Measurements from ENCODE around the gene MXD4. TPM values are rescaled to one million over a fixed set of nuclear protein-coding genes. Genes with fewer than 3 reads are reported as not detected.

MXD4 gene
- total RNA-seq, 1 experiment from 2014 or later: 22.0 TPM

DNA sequence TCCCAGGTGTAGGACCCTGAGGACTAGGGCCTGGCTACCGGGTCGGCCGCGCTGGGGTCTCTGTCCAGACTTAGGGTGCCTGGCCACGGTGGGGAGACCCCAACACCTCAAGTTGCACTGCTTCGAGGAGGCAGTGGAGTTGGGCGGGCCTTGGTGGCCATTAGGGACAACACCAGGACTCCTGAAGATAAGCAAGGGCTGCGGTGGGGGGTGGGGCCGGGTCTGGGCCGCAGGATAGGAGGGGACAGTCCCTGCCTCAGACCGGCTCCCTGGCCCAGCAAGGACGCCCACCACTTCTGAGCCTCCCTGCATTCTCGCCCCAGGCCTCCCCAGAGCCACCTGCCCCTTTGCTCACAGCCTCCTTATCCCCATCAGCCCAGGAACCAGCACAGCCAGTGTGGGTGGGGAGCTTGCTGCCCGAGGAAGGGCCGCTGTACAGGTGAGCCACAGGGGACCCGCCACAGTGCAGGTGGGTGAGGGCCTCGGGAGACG, 5.5 kb upstream of the MXD4 start:
- Histone ChIP-seq H4K20me1 (ENCODE audit: insufficient read depth) (no peaks in the 10 kb centered on the region), H3K4me2 (ENCODE audit: low read length) (no peak overlapping the region), H3K79me2 (ENCODE audit: insufficient read depth, low read length) (no peaks in the 10 kb centered on the region), H3K36me3 (ENCODE audit: control insufficient read depth in 1 of 2, insufficient read depth in 2 of 2, low read length in 2 of 2) (no peaks in the 10 kb centered on the region), H3K9me3 (ENCODE audit: control insufficient read depth in 1 of 2, insufficient read depth in 1 of 2, low read depth in 1 of 2, low read length in 2 of 2) (no peaks in the 10 kb centered on the region), H3K9me2 (ENCODE audit: insufficient read depth) (no peaks in the 10 kb centered on the region), H3K27me3 (ENCODE audit: insufficient read depth, low read length) (no peaks in the 10 kb centered on the region), H3K9ac (ENCODE audit: low read length) (no peak overlapping the region), H3K27ac (ENCODE audit: low read depth, low read length) (no peak overlapping the region), H3K4me3 (replicated peaks in 1 of 2; ENCODE audit: low read depth in 1 of 2, low read length in 2 of 2) (no peak overlapping the region), H3K4me1 (ENCODE audit: control insufficient read depth in 1 of 2, insufficient read depth in 2 of 2, low read length in 2 of 2) (peaks cover 4 to 6% of the 10 kb centered on the region in 2 experiments; a peak in 2 of 4 replicates), H2AFZ (ENCODE audit: low read depth, low read length, poor library complexity, severe bottlenecking) (no peak overlapping the region)
- TF ChIP-seq, protein P1, sequence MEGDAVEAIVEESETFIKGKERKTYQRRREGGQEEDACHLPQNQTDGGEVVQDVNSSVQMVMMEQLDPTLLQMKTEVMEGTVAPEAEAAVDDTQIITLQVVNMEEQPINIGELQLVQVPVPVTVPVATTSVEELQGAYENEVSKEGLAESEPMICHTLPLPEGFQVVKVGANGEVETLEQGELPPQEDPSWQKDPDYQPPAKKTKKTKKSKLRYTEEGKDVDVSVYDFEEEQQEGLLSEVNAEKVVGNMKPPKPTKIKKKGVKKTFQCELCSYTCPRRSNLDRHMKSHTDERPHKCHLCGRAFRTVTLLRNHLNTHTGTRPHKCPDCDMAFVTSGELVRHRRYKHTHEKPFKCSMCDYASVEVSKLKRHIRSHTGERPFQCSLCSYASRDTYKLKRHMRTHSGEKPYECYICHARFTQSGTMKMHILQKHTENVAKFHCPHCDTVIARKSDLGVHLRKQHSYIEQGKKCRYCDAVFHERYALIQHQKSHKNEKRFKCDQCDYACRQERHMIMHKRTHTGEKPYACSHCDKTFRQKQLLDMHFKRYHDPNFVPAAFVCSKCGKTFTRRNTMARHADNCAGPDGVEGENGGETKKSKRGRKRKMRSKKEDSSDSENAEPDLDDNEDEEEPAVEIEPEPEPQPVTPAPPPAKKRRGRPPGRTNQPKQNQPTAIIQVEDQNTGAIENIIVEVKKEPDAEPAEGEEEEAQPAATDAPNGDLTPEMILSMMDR (IDR thresholded peaks at IDR 0.05 in 2 of 3, conservative IDR thresholded peaks at IDR 0.05 in 1 of 3; ENCODE audit: borderline replicate concordance in 1 of 3, insufficient read depth in 1 of 3, low read depth in 2 of 3, low read length in 2 of 3): no peak
- TF ChIP-seq YY1 (IDR thresholded peaks at IDR 0.05; ENCODE audit: extremely low read depth, insufficient replicate concordance, low read depth, low read length) (no peak), TCF7L2 (IDR thresholded peaks at IDR 0.05; ENCODE audit: borderline replicate concordance, extremely low read depth, insufficient read depth, insufficient read length) (no peak), CEBPB (IDR thresholded peaks at IDR 0.05; ENCODE audit: low read depth) (no peak), SIN3A (IDR thresholded peaks at IDR 0.05; ENCODE audit: low read depth) (no peak), ZNF274 (IDR thresholded peaks at IDR 0.05; ENCODE audit: low read depth, low read length) (no peak), EGR1 (IDR thresholded peaks at IDR 0.05; ENCODE audit: low read depth) (no peak), EZH2phosphoT487 (IDR thresholded peaks at IDR 0.05; ENCODE audit: borderline replicate concordance) (no peak), POLR2A (IDR thresholded peaks at IDR 0.05; ENCODE audit: borderline replicate concordance, extremely low read depth, insufficient read depth, insufficient read length) (no peak), SP1 (IDR thresholded peaks at IDR 0.05; ENCODE audit: low read depth) (no peak), JUND (IDR thresholded peaks at IDR 0.05) (no peak), EZH2 (IDR thresholded peaks at IDR 0.05) (no peak), SRF (IDR thresholded peaks at IDR 0.05; ENCODE audit: low read depth) (no peak)
- TF ChIP-seq, protein P2, sequence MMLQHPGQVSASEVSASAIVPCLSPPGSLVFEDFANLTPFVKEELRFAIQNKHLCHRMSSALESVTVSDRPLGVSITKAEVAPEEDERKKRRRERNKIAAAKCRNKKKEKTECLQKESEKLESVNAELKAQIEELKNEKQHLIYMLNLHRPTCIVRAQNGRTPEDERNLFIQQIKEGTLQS (IDR thresholded peaks at IDR 0.05): no peak
- TF ChIP-seq, protein P3, sequence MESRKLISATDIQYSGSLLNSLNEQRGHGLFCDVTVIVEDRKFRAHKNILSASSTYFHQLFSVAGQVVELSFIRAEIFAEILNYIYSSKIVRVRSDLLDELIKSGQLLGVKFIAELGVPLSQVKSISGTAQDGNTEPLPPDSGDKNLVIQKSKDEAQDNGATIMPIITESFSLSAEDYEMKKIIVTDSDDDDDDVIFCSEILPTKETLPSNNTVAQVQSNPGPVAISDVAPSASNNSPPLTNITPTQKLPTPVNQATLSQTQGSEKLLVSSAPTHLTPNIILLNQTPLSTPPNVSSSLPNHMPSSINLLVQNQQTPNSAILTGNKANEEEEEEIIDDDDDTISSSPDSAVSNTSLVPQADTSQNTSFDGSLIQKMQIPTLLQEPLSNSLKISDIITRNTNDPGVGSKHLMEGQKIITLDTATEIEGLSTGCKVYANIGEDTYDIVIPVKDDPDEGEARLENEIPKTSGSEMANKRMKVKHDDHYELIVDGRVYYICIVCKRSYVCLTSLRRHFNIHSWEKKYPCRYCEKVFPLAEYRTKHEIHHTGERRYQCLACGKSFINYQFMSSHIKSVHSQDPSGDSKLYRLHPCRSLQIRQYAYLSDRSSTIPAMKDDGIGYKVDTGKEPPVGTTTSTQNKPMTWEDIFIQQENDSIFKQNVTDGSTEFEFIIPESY (IDR thresholded peaks at IDR 0.05; ENCODE audit: extremely low read depth, insufficient replicate concordance, low read length): no peak
- TF ChIP-seq, protein P4, sequence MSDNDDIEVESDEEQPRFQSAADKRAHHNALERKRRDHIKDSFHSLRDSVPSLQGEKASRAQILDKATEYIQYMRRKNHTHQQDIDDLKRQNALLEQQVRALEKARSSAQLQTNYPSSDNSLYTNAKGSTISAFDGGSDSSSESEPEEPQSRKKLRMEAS (IDR thresholded peaks at IDR 0.05): no peak
- intact Hi-C loops (cut with micrococcal nuclease): no loop called here
- ChIA-PET RAD21 (ENCODE audit: low non-redundant PET in 1 of 2, low total read pairs in 2 of 2, uncharacterized antibody in 2 of 2, unreplicated experiment in 2 of 2) (no interaction called here), POLR2A (no interaction called here), CTCF (no interaction called here)
- no TSS peak for BruUV-seq (replicated peaks)
- DNase-seq (ENCODE audit: low read depth, low spot score) (no peak), ATAC-seq (no peak)
